Memory B cell (primary cell): ENCODE results near the gene LRMDA.

ENCODE experiments used
- ATAC-seq: fragments of 150-1000 bp; cut with Tn5 transposase; 2 replicates; pipeline ENCODE4 v1.10.0; 2021; ENCODE audit warnings: low read depth, mild to moderate bottlenecking, moderate library complexity
- DNase-seq, 2 donors: peaks; one replicate each; pipeline ENCODE4 v3.0.0; 2022; ENCODE audit warnings: low spot score in 2 of 2
- H3K27ac Mint-ChIP-seq: one replicate; pipeline ENCODE4 v1.8.0; 2022; ENCODE audit warnings: mild to moderate bottlenecking, moderate library complexity, mixed read lengths
- H3K27me3 Mint-ChIP-seq: one replicate; pipeline ENCODE4 v1.8.0; 2022; ENCODE audit warnings: mixed read lengths
- H3K36me3 Mint-ChIP-seq: one replicate; pipeline ENCODE4 v1.8.0; 2022; ENCODE audit warnings: mild to moderate bottlenecking, mixed read lengths
- H3K4me1 Mint-ChIP-seq: one replicate; pipeline ENCODE4 v1.8.0; 2022; ENCODE audit warnings: mixed read lengths
- H3K4me3 Mint-ChIP-seq: one replicate; pipeline ENCODE4 v1.8.0; 2022; ENCODE audit warnings: mild to moderate bottlenecking, moderate library complexity, mixed read lengths
- H3K9me3 Mint-ChIP-seq: one replicate; pipeline ENCODE4 v1.8.0; 2022; ENCODE audit warnings: mixed read lengths

Gene LRMDA

DNA sequence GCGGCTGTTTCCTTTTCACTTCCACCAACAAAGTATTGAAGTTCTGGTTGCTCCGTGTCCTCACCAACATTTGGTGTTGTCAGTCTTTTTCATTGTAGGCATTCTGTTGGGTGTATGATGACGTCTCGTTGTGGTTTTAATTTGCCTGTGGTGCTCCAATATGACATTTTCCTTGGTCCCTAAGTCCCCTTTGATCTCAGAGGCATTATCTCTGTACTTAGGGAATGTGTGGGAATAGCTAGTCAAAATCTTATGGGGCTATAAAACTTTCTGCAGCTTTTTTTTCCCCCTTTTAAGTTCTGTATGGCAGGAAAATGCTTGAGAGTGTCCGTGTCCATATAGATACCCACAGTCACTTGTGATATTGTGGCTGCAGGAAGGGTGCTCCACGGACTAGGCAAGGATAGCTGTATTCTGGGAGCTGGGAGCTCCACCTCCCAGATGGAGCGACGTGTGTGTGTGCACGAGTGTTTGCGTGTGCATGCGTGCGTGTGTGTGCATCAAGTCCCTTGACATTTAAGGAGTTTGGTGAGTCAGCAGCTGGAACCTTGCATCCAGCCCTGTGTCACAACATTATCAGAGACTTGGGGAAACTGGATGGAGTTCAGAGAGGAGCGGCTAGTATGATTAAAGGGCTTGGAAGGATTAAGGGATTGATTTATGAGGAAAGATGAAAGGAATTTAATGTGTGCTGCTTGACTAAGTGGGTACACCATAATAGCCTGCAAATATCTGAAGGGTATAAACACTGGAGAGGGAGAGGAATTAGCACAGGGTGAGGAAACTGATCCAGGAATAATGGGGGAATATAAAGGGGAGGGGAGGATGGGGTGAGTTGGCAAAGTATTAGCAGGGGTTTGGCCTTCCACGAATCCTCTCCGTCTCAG, 66.8 kb downstream of the LRMDA start:
- no peak overlapping the region for H3K27ac Mint-ChIP-seq
- H3K9me3 Mint-ChIP-seq = peaks cover 2% of the 10 kb centered on the region
- H3K36me3 Mint-ChIP-seq = no peaks in the 10 kb centered on the region
- no peaks in the 10 kb centered on the region for H3K4me1 Mint-ChIP-seq
- DNase-seq (no peak), ATAC-seq (no peak)
- no peak overlapping the region for H3K4me3 Mint-ChIP-seq
- H3K27me3 Mint-ChIP-seq = peaks cover 7% of the 10 kb centered on the region

DNA sequence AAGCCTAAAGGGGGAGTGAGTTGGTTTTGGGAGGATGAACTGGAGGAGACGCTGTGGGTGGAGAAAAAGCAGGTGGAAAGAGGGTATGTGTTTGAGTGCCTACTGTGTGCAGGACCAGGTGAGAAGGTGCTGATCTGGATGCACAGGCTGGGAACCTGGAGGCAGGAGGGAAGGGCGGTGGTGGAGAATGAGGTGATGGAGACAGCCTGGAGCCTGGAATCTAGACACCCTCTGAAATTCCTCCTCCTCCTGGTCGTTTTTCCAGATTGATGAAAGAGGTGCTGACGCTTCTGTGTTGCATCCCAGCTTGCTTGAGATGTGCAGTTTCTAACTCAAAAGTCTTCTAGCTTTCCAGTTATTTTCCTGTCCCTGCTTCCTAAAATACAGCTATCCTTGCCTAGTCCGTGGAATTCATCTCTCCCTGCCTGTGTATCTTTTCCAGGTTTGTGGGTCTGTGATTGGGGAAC, 67.5 kb downstream of the LRMDA start:
- H3K36me3 Mint-ChIP-seq = no peaks in the 10 kb centered on the region
- no peak overlapping the region for H3K4me3 Mint-ChIP-seq
- H3K27me3 Mint-ChIP-seq = peaks cover 6% of the 10 kb centered on the region
- no peaks in the 10 kb centered on the region for H3K4me1 Mint-ChIP-seq
- ATAC-seq = no peak
- no peak overlapping the region for H3K27ac Mint-ChIP-seq
- no peak for DNase-seq
- H3K9me3 Mint-ChIP-seq = peaks cover 2% of the 10 kb centered on the region

DNA sequence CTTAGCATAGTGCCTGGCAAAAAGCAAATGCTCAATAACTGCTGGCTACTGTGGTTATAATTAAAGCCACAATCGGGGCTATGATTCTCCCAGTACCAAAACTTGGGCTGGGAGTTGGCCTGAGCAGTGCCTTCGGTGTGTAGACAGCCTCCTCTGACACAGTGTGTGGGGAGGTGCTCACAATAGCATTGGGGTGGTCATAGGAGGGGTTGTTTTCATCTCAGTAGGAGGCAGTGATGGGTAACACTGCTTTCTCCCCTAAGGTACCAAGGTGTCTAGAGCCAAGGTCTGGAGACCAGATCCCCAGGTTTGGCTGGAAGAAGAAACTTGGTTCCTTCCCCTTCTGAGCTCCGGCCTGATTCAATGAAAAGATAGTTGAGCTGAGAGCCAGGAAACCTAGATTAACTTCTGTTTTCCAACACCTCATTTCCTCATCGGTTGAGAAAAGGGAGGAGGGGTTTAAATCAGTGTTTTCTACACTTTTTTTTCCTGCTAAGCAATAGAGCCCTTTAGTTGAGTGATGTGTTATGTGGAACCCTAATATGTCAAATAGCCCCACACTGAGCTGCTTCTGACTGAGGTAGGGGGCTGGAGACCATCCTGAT, 68.2 kb downstream of the LRMDA start:
- peaks cover 2% of the 10 kb centered on the region for H3K9me3 Mint-ChIP-seq
- H3K4me1 Mint-ChIP-seq = no peaks in the 10 kb centered on the region

DNA sequence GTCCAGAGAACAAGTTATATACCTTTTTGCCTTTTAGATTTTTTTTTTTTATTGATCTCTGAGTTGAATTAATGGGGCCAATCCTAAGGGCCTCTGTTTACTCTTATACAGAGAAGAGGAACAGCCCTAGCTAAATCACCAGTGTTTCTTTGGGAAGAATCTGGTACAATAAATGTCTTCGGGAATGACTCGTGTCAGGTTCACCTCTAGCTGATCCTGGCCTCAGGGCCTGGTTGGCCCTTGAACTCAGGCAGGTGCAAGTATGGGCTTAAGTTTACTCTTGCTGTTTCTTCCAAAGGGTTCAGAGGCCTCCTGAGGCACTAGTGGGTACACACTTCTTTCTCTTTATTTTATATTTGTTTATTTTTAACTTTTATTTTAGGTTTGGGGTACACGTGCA, 71.0 kb downstream of the LRMDA start:
- Mint-ChIP-seq H3K36me3 (no peaks in the 10 kb centered on the region), H3K9me3 (peaks cover 2% of the 10 kb centered on the region), H3K4me1 (no peaks in the 10 kb centered on the region), H3K27me3 (peaks cover 11% of the 10 kb centered on the region), H3K4me3 (no peak overlapping the region), H3K27ac (no peak overlapping the region)
- DNase-seq = no peak
- no peak for ATAC-seq

More for the DNA sequence above, 68.2 kb downstream of the LRMDA start:
- Mint-ChIP-seq H3K27me3 (peaks cover 6% of the 10 kb centered on the region), H3K4me3 (no peak overlapping the region), H3K27ac (no peak overlapping the region), H3K36me3 (no peaks in the 10 kb centered on the region)
- ATAC-seq (no peak), DNase-seq (no peak)

DNA sequence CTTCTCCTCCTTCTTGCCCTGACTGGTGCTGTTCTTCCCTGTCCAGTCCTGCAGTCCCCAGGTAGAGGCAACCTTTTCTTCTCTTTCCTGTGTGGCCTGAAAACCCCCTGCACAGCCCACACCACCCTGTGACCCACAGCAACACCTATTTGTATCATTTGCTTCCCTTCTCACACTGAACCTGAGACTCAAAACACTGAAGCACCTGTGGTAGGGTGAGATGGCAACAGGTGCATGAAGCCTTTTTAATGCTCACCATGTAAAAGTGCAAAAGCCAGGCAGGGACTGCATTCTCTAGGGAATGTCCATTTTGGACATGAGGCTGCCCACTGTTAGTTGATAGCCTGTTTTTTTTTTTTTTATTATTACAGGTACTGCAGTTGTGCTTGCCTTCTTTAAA, 71.4 kb downstream of the LRMDA start:
- Mint-ChIP-seq H3K9me3 (peaks cover 2% of the 10 kb centered on the region), H3K4me3 (no peak overlapping the region), H3K27ac (no peak overlapping the region), H3K27me3 (peaks cover 11% of the 10 kb centered on the region), H3K36me3 (no peaks in the 10 kb centered on the region), H3K4me1 (no peaks in the 10 kb centered on the region)
- DNase-seq (no peak), ATAC-seq (no peak)

DNA sequence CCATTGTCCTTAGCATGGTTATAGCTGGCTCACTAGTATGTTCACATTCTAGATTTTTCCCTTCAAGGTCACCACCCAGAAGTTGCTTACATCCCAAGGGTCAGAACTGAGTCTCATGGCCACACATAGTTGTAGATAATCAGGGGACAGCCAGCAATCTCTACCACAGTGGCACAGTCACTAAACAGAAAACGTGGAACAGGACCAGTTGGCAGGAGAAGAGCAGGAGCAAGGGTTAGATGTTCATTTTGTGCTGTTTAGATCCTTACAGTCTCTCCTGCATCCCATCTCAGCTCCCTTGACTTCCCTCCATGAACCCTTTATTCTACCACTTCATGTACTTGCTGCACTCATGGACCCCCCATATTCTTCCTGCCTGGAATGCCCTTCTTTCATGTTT, 73.9 kb downstream of the LRMDA start:
- no peak overlapping the region for H3K4me3 Mint-ChIP-seq
- no peaks in the 10 kb centered on the region for H3K4me1 Mint-ChIP-seq
- H3K27ac Mint-ChIP-seq = no peak overlapping the region
- H3K9me3 Mint-ChIP-seq = peaks cover 2% of the 10 kb centered on the region
- ATAC-seq = no peak
- DNase-seq = no peak
- H3K27me3 Mint-ChIP-seq = peaks cover 8% of the 10 kb centered on the region
- no peaks in the 10 kb centered on the region for H3K36me3 Mint-ChIP-seq

DNA sequence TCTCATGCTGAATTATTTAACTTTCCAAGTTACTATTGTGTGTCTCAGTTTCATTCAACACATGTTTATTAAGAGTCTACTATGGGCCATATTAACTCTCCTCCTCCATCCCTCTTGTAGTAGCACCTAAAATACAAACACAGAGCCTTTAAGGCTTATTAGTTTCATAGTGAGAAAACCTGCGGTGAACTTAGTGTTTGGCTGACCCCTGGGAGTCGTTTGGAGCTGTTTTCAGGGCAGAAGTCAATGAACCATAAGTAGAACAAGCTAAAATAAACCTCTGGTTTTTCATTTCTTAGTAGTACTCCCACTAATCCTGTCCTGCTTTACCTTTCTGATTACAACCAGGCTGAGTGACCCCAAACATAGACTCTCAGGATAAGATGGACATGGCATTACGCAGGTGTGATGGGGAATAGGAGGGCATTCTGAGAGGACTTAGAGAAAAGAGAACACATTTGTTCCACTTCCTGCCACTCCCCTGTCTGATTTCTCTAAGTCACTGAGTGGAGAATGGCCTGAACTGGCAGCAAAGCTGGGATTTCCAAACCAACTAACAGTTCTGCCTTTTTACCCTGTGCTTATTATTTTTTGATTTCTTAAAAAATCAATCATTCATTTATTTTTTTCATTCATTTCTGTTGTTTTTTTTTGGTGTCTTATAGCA, 74.5 kb downstream of the LRMDA start:
- H3K9me3 Mint-ChIP-seq = no peaks in the 10 kb centered on the region
- no peaks in the 10 kb centered on the region for H3K4me1 Mint-ChIP-seq
- no peak for DNase-seq
- H3K36me3 Mint-ChIP-seq = no peaks in the 10 kb centered on the region
- no peak overlapping the region for H3K4me3 Mint-ChIP-seq
- ATAC-seq = no peak
- no peak overlapping the region for H3K27ac Mint-ChIP-seq
- peaks cover 11% of the 10 kb centered on the region for H3K27me3 Mint-ChIP-seq

DNA sequence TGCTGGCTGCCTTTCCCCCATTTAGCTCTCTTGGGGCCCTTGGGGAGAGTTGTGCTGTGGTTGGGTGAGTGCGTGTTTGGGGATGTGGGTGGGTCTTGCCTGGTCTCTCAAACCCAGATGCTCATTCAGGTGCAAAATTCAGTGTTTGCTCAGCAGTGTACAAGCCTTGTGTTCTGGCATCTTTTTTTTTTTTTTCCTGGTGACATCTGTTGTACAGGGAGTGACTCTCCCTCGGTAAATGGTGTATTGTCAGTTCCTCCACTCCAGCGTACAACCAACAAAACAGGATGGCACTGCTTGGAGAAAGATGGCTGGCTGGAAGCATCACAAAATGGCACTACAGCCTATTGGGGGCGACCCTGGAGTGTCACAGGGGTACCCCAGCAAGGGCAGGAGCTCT, 75.5 kb downstream of the LRMDA start:
- Mint-ChIP-seq H3K27me3 (peaks cover 11% of the 10 kb centered on the region), H3K27ac (no peak overlapping the region), H3K36me3 (no peaks in the 10 kb centered on the region), H3K4me3 (no peak overlapping the region), H3K4me1 (no peaks in the 10 kb centered on the region), H3K9me3 (no peaks in the 10 kb centered on the region)
- no peak for ATAC-seq
- no peak for DNase-seq

DNA sequence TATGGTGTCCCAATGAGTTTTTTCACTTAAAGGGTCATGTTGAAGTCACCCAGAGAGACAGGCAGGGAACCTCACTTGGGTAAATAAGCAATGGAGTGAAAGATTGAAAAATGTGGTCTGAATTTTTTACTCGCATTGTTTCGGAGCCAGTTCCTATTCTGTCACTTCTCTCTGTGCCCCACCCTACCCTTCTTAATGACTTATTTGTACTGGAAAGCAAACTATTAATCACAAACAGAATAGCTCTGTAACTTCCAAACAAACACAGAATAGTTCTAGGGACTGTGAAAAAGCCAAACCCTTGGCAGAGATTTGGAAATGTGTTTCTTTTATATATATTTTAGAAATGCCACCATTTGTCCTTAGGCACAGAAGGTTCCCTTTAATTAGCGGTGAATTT, 76.0 kb downstream of the LRMDA start:
- no peaks in the 10 kb centered on the region for H3K9me3 Mint-ChIP-seq
- H3K4me3 Mint-ChIP-seq = no peak overlapping the region
- no peaks in the 10 kb centered on the region for H3K4me1 Mint-ChIP-seq
- H3K27ac Mint-ChIP-seq = no peak overlapping the region
- DNase-seq (no peak), ATAC-seq (no peak)
- peaks cover 11% of the 10 kb centered on the region for H3K27me3 Mint-ChIP-seq
- no peaks in the 10 kb centered on the region for H3K36me3 Mint-ChIP-seq

DNA sequence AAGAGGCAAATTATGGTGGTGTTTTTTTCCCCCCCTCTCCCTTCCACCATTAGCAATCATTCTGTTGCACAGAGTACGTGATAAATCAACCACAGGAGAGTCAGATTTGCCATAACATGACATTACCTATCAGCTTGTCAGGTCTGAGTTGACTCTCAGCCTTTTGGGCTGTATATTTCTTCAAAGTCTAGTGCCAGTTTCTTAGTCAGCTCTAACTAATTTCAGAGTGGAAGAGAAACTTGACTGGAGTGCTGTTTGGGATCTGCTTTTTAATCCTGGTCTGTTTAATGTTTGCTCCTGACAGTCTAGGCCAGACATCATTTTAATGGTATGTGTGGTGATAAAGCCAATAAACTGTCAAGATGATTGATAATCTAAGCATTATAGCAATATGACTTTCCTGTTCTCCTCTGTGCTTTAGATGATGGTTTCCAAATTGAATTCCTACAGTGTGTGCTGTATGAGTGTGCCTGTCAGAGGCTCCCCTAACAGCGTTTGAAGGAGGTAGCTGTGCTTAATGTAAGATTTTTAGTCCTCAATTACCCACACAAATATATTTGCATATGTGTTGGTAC, 76.9 kb downstream of the LRMDA start:
- H3K4me1 Mint-ChIP-seq = no peaks in the 10 kb centered on the region
- peaks cover 11% of the 10 kb centered on the region for H3K27me3 Mint-ChIP-seq
- H3K36me3 Mint-ChIP-seq = no peaks in the 10 kb centered on the region
- no peak overlapping the region for H3K4me3 Mint-ChIP-seq
- DNase-seq = no peak
- ATAC-seq = no peak
- H3K9me3 Mint-ChIP-seq = no peaks in the 10 kb centered on the region
- H3K27ac Mint-ChIP-seq = no peak overlapping the region

DNA sequence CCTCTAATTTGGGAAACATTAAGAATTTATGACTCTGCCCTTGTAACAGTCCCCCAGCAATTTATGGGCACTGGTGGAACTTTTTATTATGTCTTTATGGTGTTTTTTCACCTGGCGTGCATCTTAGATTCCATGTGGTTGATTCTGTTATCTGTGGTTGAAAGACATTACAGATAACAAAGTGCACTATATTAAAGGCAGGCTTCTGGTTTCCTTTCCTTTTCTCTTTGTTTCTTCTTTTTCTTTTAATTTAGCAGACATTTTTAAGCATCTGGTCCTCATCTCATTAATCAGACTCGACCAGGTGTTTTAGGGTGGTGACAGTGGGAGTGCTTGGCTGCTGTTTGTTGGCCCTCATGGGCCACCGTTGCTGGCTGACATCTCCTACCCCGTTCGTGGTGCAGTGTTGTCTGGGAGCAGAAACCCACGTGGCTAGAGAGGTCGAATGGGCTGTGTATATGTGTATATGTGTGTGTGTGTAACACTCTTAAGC, 77.4 kb downstream of the LRMDA start:
- no peaks in the 10 kb centered on the region for H3K4me1 Mint-ChIP-seq
- DNase-seq = no peak
- no peaks in the 10 kb centered on the region for H3K36me3 Mint-ChIP-seq
- peaks cover 11% of the 10 kb centered on the region for H3K27me3 Mint-ChIP-seq
- no peaks in the 10 kb centered on the region for H3K9me3 Mint-ChIP-seq
- ATAC-seq = no peak
- no peak overlapping the region for H3K4me3 Mint-ChIP-seq
- H3K27ac Mint-ChIP-seq = no peak overlapping the region

DNA sequence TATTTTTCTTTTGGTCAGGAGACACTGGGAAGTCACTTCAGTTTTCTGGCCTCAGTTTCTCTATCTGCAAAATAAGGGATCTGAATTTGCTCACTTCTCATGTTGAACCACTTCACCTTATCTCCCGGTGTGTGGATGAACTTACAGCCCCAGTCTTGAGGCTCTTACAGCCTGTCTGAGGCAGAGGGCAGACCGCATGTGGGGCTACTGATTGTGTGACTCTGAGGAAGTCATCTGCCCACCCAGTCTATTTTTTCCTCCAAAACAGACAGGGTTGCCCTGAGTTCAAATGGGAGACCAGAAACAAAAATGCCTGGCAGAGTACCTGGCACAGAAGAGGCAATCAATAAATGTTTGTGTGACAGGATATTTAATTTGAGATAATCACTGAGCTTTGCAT, 78.3 kb downstream of the LRMDA start:
- DNase-seq (no peak), ATAC-seq (no peak)
- Mint-ChIP-seq H3K36me3 (no peaks in the 10 kb centered on the region), H3K9me3 (peaks cover 3% of the 10 kb centered on the region), H3K4me3 (no peak overlapping the region), H3K27ac (no peak overlapping the region), H3K27me3 (peaks cover 10% of the 10 kb centered on the region), H3K4me1 (no peaks in the 10 kb centered on the region)

DNA sequence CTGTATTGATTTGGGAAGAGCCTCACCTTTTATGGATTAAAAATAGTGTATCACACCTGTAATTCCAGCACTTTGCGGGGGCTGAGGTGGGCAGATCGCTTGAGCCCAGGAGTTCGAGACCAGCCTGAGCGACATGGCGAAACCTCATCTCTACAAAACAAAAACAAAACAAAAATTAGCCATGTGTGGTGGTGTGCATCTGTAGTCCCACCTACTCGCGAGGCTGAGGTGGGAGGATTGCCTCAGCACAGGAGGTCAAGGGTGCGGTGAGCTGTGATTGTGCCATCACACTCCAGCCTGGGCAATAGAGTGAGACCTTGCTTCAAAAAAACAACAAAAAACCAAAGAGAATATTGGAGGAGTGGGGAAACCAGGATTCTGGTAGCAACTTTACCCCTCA, 79.6 kb downstream of the LRMDA start:
- Mint-ChIP-seq H3K27me3 (peaks cover 6% of the 10 kb centered on the region), H3K4me1 (no peaks in the 10 kb centered on the region), H3K36me3 (no peaks in the 10 kb centered on the region), H3K9me3 (peaks cover 6% of the 10 kb centered on the region), H3K27ac (no peak overlapping the region), H3K4me3 (no peak overlapping the region)
- ATAC-seq = no peak
- no peak for DNase-seq
